HepG2 (cell line): ENCODE data around the gene FAT1. TPM values are rescaled to one million over a fixed set of nuclear protein-coding genes. Genes with fewer than 3 reads are reported as not detected.
A peak's percentile ranks its signal among the peaks of the same experiment; 100 is the strongest.

Experiments
- ATAC-seq: fragments of 200-7000 bp; cut with Tn5 transposase; 3 replicates; pipeline ENCODE4 v1.9.1; 2020; ENCODE audit warnings: mild to moderate bottlenecking, moderate library complexity
- BruUV-seq: library from RNA; stranded (reverse); fragments of 400-500 nt; replicated peaks from 2 replicates; lab custom pipeline; 2021; lab: Mats Ljungman, UMichigan
- CTCF ChIA-PET: fragments of 300-600 bp; formaldehyde crosslinking; extraction: SDS; loops from one replicate; lab custom pipeline; 2021; ENCODE audit warnings: low total read pairs, inconsistent platforms, low intra/inter-chr PET ratio; lab: Yijun Ruan, JAX
- POLR2A ChIA-PET: fragments of 350-600 bp; sonication (Branson Sonifier 250); formaldehyde crosslinking; loops from one replicate; lab custom pipeline; 2020; ENCODE audit warnings: antibody characterized with exemption, inconsistent platforms; lab: Yijun Ruan, JAX
- DNase-seq: peaks from one replicate; pipeline ENCODE4 v3.0.0-alpha.2; 2015; ENCODE audit warnings: low spot score
- FAIRE-seq: peaks from 3 replicates; lab custom pipeline; 2011; peaks lifted over from hg19 to GRCh38; lab: Jason Lieb, UNC
- H2AFZ ChIP-seq: one replicate; pipeline ENCODE4 v1.6.1; 2011; ENCODE audit warnings: low read length, inconsistent platforms
- H3K27ac ChIP-seq: fragments of 300-600 bp; 3 replicates; pipeline ENCODE4 v1.8.0; 2011; ENCODE audit warnings: mixed run types, mild to moderate bottlenecking, mixed read lengths, low read length, inconsistent platforms; ENCODE audit not compliant: insufficient read depth; ENCODE audit errors: extremely low read length
- H3K27me3 ChIP-seq, 2 experiments: fragments of 200-600 bp in 1 of 2; 2 replicates in 1 of 2; 3 replicates in 1 of 2; pipeline versions ENCODE4 v1.6.0 to v1.8.0; 2011; ENCODE audit warnings: low read length in 2 of 2, mild to moderate bottlenecking in 2 of 2, moderate library complexity in 2 of 2, inconsistent platforms in 1 of 2; ENCODE audit not compliant: insufficient read depth in 2 of 2, control insufficient read depth in 1 of 2
- H3K36me3 ChIP-seq, 2 experiments: fragments of 200-600 bp in 1 of 2; replicated peaks in 1 of 2; 2 replicates in 1 of 2; 3 replicates in 1 of 2; pipeline versions ENCODE4 v1.5.1 to v1.8.0; 2011; ENCODE audit warnings: low read length in 2 of 2, inconsistent platforms in 1 of 2; ENCODE audit not compliant: insufficient read depth in 2 of 2, control insufficient read depth in 1 of 2
- H3K4me1 ChIP-seq: 2 replicates; pipeline ENCODE4 v1.5.1; 2012; ENCODE audit warnings: low read length, inconsistent platforms; ENCODE audit not compliant: insufficient read depth
- H3K4me2 ChIP-seq: 2 replicates; pipeline ENCODE4 v1.6.0; 2011; ENCODE audit warnings: low read depth, low read length, inconsistent platforms
- H3K4me3 ChIP-seq, 3 experiments: fragments of 200-600 bp in 1 of 3; sonication (generic), shearing (Covaris generic) in 1 of 3; replicated peaks in 1 of 3; 2 replicates each; pipeline ENCODE4 v1.5.1; 2011 to 2016; ENCODE audit warnings: low read length in 3 of 3, inconsistent platforms in 2 of 3, low read depth in 2 of 3, mild to moderate bottlenecking in 2 of 3, control low read depth in 1 of 3, mixed read lengths in 1 of 3; ENCODE audit not compliant: insufficient read depth in 1 of 3
- H3K79me2 ChIP-seq: one replicate; pipeline ENCODE4 v1.6.1; 2011; ENCODE audit warnings: low read length, inconsistent platforms; ENCODE audit not compliant: insufficient read depth
- H3K9ac ChIP-seq: 2 replicates; pipeline ENCODE4 v1.6.0; 2011; ENCODE audit warnings: mild to moderate bottlenecking, low read depth, low read length, inconsistent platforms; ENCODE audit not compliant: insufficient read depth
- H3K9me3 ChIP-seq: 2 replicates; pipeline ENCODE4 v1.5.1; 2012; ENCODE audit warnings: mild to moderate bottlenecking, low read length
- H4K20me1 ChIP-seq: 2 replicates; pipeline ENCODE4 v1.6.0; 2011; ENCODE audit warnings: inconsistent platforms, mild to moderate bottlenecking, low read length, moderate library complexity; ENCODE audit not compliant: insufficient read depth
- FUBP1 ChIP-seq: sonication (generic); formaldehyde crosslinking; IDR thresholded peaks from 2 replicates; pipeline ENCODE4 v1.5.1; 2020; ENCODE audit warnings: missing genetic modification reagents, mild to moderate bottlenecking, borderline replicate concordance
- ZBTB38 ChIP-seq: sonication (generic); formaldehyde crosslinking; IDR thresholded peaks from 2 replicates; pipeline ENCODE4 v1.5.1; 2020; ENCODE audit warnings: mild to moderate bottlenecking, missing genetic modification reagents
- WGBS: methylation state at CpG from one replicate; pipeline ENCODE4 v1.1.6; 2017; ENCODE audit warnings: low lambda C conversion rate; 5-methylcytosine and 5-hydroxymethylcytosine counted together
- in situ Hi-C: cut with HindIII; loops from 2 replicates; pipeline ENCODE4 v1.10.0; 2017; ENCODE audit warnings: low pct_unique_long_range_greater_than_20kb; ENCODE audit not compliant: extremely low pct_ligation_motif_present
- intact Hi-C: fragments of 100-400 bp; cut with micrococcal nuclease; formaldehyde crosslinking; loops from one replicate; pipeline ENCODE4 v1.10.0; 2022; ENCODE audit not compliant: unreplicated experiment
- polyA plus RNA-seq, 8 experiments: library from polyadenylated mRNA; depleted of rRNA in 3 of 8; stranded (reverse) in 7 of 8; unstranded in 1 of 8; fragments of >200 nt; fragmentation: Illumina TruSeq in 4 of 8; extraction: Trizol in 4 of 8; gene quantifications; 2 replicates each; pipeline versions ENCODE4 v1.2.1 to v1.2.3, GENCODE V29; 2011 to 2016; ENCODE audit warnings: low read depth in 4 of 8, missing spikeins in 1 of 8, mixed read lengths in 1 of 8; ENCODE audit not compliant: insufficient read depth in 1 of 8
- total RNA-seq, 5 experiments: library from RNA; depleted of rRNA; stranded (reverse); fragments of >200 nt; fragmentation: Illumina TruSeq; extraction: Trizol; gene quantifications; 2 replicates each; pipeline ENCODE4 v1.2.3, GENCODE V29; 2016; ENCODE audit warnings: low read depth in 1 of 5
- TF ChIP-seq, protein P1 (sequence below): sonication (generic); formaldehyde crosslinking; IDR thresholded peaks from 2 replicates; pipeline ENCODE4 v1.5.1; 2020; ENCODE audit warnings: mild to moderate bottlenecking, missing genetic modification reagents, moderate library complexity

The FAT1 gene
- total and polyA plus RNA-seq, 2 of the 13 experiments (the other 11 are each of a cell fraction or from before 2014, with no cell fraction given): 185 to 216 TPM

- Histone ChIP-seq H4K20me1 (no peaks in the 10 kb centered on the region), H3K36me3 (no peaks in the 10 kb centered on the region), H3K4me2 (peak overlapping the region; percentile 66; the same call in 1 of the 2 replicates), H3K27ac (peak overlapping the region; percentile 89), H2AFZ (no peak overlapping the region), H3K9me3 (no peaks in the 10 kb centered on the region), H3K79me2 (no peaks in the 10 kb centered on the region), H3K4me3 (no peak overlapping the region), H3K9ac (peak overlapping the region; percentile 45; the same call in 1 of the 2 replicates), H3K27me3 (no peaks in the 10 kb centered on the region), H3K4me1 (peaks cover 61% of the 10 kb centered on the region)
- BruUV-seq: no TSS peak
- no peak for ATAC-seq
- no peak for FAIRE-seq
- ChIA-PET POLR2A (interaction anchor here (1.1 to 2.3 kb wide), 6 partner anchors 9 to 75 kb away, joined by 3 to 21 read pairs (median 6); partner anchors contain the start of gene FAT1), CTCF (no interaction called here)
- intact Hi-C loops: no loop called here
- DNase-seq: no peak
- in situ Hi-C loops: no loop called here
- WGBS: 92% methylated on average over 10 of the region's 10 CpGs
- TF ChIP-seq, protein P1, sequence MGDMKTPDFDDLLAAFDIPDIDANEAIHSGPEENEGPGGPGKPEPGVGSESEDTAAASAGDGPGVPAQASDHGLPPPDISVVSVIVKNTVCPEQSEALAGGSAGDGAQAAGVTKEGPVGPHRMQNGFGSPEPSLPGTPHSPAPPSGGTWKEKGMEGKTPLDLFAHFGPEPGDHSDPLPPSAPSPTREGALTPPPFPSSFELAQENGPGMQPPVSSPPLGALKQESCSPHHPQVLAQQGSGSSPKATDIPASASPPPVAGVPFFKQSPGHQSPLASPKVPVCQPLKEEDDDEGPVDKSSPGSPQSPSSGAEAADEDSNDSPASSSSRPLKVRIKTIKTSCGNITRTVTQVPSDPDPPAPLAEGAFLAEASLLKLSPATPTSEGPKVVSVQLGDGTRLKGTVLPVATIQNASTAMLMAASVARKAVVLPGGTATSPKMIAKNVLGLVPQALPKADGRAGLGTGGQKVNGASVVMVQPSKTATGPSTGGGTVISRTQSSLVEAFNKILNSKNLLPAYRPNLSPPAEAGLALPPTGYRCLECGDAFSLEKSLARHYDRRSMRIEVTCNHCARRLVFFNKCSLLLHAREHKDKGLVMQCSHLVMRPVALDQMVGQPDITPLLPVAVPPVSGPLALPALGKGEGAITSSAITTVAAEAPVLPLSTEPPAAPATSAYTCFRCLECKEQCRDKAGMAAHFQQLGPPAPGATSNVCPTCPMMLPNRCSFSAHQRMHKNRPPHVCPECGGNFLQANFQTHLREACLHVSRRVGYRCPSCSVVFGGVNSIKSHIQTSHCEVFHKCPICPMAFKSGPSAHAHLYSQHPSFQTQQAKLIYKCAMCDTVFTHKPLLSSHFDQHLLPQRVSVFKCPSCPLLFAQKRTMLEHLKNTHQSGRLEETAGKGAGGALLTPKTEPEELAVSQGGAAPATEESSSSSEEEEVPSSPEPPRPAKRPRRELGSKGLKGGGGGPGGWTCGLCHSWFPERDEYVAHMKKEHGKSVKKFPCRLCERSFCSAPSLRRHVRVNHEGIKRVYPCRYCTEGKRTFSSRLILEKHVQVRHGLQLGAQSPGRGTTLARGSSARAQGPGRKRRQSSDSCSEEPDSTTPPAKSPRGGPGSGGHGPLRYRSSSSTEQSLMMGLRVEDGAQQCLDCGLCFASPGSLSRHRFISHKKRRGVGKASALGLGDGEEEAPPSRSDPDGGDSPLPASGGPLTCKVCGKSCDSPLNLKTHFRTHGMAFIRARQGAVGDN (CRISPR knock-in tag): peak; percentile 28; the same call in 1 of the 2 replicates
- TF ChIP-seq ZBTB38 (CRISPR knock-in tag): peak; percentile 57; the same call in 1 of the 2 replicates
- TF ChIP-seq FUBP1: no peak
Measured at GRCh38 chr4:186754976-186755375, 31.3 kb upstream of the FAT1 start.
